ENCODE results near the gene PRKAG2. TPM values are rescaled to one million over a fixed set of nuclear protein-coding genes. Genes with fewer than 3 reads are reported as not detected.

PRKAG2 gene
- total and polyA plus RNA-seq, 12 donors, result 3.8 to 17.3 (median 10.9) TPM

- intact Hi-C loops (cut with DNase I), result no loop called here
- Histone ChIP-seq H3K4me3 (no peak overlapping the region), H3K27ac (no peak overlapping the region), H3K9me3 (replicated peaks in 1 of 3) (no peaks in the 10 kb centered on the region), H3K4me1 (replicated peaks in 1 of 2) (peaks cover 0 to 27% of the 10 kb centered on the region in 2 donors), H3K27me3 (no peaks in the 10 kb centered on the region), H3K36me3 (replicated peaks in 1 of 2) (no peaks in the 10 kb centered on the region)
- DNase-seq, result peak in 1 of 7 donors; percentile 65
- WGBS, 4 donors, result 66 to 79% (median 76%) methylated on average over 23 of the region's 23 CpGs
- TF ChIP-seq CTCF (IDR thresholded peaks at IDR 0.05), result peak in 1 of 6 experiments; percentile 16
- TF ChIP-seq POLR2A (IDR thresholded peaks at IDR 0.05), result no peak
Measured at GRCh38 chr7:151725844-151726651, 150.9 kb downstream of the PRKAG2 start.

- Histone ChIP-seq H3K4me1 (replicated peaks in 1 of 2) (peaks cover 0 to 27% of the 10 kb centered on the region in 2 donors), H3K4me3 (no peak overlapping the region), H3K36me3 (replicated peaks in 1 of 2) (no peaks in the 10 kb centered on the region), H3K9me3 (replicated peaks in 1 of 3) (no peaks in the 10 kb centered on the region), H3K27ac (no peak overlapping the region), H3K27me3 (no peaks in the 10 kb centered on the region)
- no peak for DNase-seq
- intact Hi-C loops (cut with DNase I), result no loop called here
- 87 to 93% (median 91%) methylated on average over 18 to 22 of the region's 22 CpGs for WGBS, 4 donors
- TF ChIP-seq CTCF (IDR thresholded peaks at IDR 0.05) (no peak), POLR2A (IDR thresholded peaks at IDR 0.05) (no peak)
Measured at GRCh38 chr7:151724920-151725584, 151.9 kb downstream of the PRKAG2 start.

- TF ChIP-seq CTCF (IDR thresholded peaks at IDR 0.05) (no peak), POLR2A (IDR thresholded peaks at IDR 0.05) (no peak)
- H3K27ac ChIP-seq, result no peak overlapping the region
- no peak overlapping the region for H3K4me3 ChIP-seq
- peaks cover 0 to 27% of the 10 kb centered on the region in 2 donors for H3K4me1 ChIP-seq (replicated peaks in 1 of 2)
- intact Hi-C loops (cut with DNase I), result no loop called here
- H3K9me3 ChIP-seq (replicated peaks in 1 of 3), result no peaks in the 10 kb centered on the region
- WGBS, 4 donors, result 91 to 96% (median 94%) methylated on average over 19 to 29 of the region's 29 CpGs
- no peaks in the 10 kb centered on the region for H3K27me3 ChIP-seq
- no peak for DNase-seq
- no peaks in the 10 kb centered on the region for H3K36me3 ChIP-seq (replicated peaks in 1 of 2)
Measured at GRCh38 chr7:151724250-151724915, 152.5 kb downstream of the PRKAG2 start.

- TF ChIP-seq CTCF (IDR thresholded peaks at IDR 0.05) (no peak), POLR2A (IDR thresholded peaks at IDR 0.05) (no peak)
- Histone ChIP-seq H3K36me3 (replicated peaks in 1 of 2) (no peaks in the 10 kb centered on the region), H3K27ac (no peak overlapping the region), H3K9me3 (replicated peaks in 1 of 3) (no peaks in the 10 kb centered on the region), H3K4me3 (no peak overlapping the region), H3K4me1 (replicated peaks in 1 of 2) (peaks cover 0 to 27% of the 10 kb centered on the region in 2 donors), H3K27me3 (no peaks in the 10 kb centered on the region)
- WGBS, 4 donors, result 93 to 96% (median 94%) methylated on average over 12 of the region's 12 CpGs
- intact Hi-C loops (cut with DNase I), result no loop called here
- no peak for DNase-seq
Measured at GRCh38 chr7:151723321-151723720, 153.6 kb downstream of the PRKAG2 start.
